Astrocyte of the cerebellum (primary cell): Measurements from ENCODE around the gene LYSMD2.
A peak's percentile ranks its signal among the peaks of the same experiment; 100 is the strongest.

Experiments
- DNase-seq: peaks from one replicate; pipeline ENCODE4 v3.0.0-alpha.2; 2011; ENCODE audit warnings: low read depth
- H3K4me3 ChIP-seq: 2 replicates; pipeline ENCODE4 v1.5.1; 2011; ENCODE audit warnings: mild to moderate bottlenecking, low read depth, low read length, moderate library complexity
- CTCF ChIP-seq: IDR thresholded peaks from 2 replicates; pipeline ENCODE4 v1.5.1; 2012; ENCODE audit warnings: low read length, low read depth, moderate library complexity, mild to moderate bottlenecking; ENCODE audit errors: missing control alignments
- in situ Hi-C: cut with HindIII; loops from 2 replicates; pipeline ENCODE4 v1.10.0; 2017; ENCODE audit warnings: low sequenced_read_pairs

LYSMD2 gene

GRCh38 chr15:51765751-51766150 is 28.3 kb upstream of the LYSMD2 start:
- no peak for TF ChIP-seq CTCF
- DNase-seq: no peak
- in situ Hi-C loops: loop anchor here (25.0 kb wide), 1 partner anchor 103 kb away; no protein-coding TSS in a partner anchor
- H3K4me3 ChIP-seq: no peak overlapping the region

GRCh38 chr15:51760805-51761204 is 23.4 kb upstream of the LYSMD2 start:
- in situ Hi-C loops: loop anchor here (25.0 kb wide), 1 partner anchor 99 kb away; no protein-coding TSS in a partner anchor
- H3K4me3 ChIP-seq: no peak overlapping the region
- no peak for TF ChIP-seq CTCF
- DNase-seq: no peak

- in situ Hi-C loops: loop anchor here (25.0 kb wide), 1 partner anchor 97 kb away; no protein-coding TSS in a partner anchor
- DNase-seq: peak; percentile 92
- H3K4me3 ChIP-seq: no peak overlapping the region
- TF ChIP-seq CTCF: peak; percentile 38
Observed at GRCh38 chr15:51759557-51760070, 22.2 kb upstream of the LYSMD2 start.

GRCh38 chr15:51758645-51759044 is 21.2 kb upstream of the LYSMD2 start:
- DNase-seq: no peak
- H3K4me3 ChIP-seq: no peak overlapping the region
- in situ Hi-C loops: loop anchor here (25.0 kb wide), 1 partner anchor 96 kb away; no protein-coding TSS in a partner anchor
- no peak for TF ChIP-seq CTCF

GRCh38 chr15:51757450-51757849 is 20.0 kb upstream of the LYSMD2 start:
- no peak for TF ChIP-seq CTCF
- in situ Hi-C loops: loop anchor here (25.0 kb wide), 1 partner anchor 95 kb away; no protein-coding TSS in a partner anchor
- DNase-seq: no peak
- H3K4me3 ChIP-seq: no peak overlapping the region

GRCh38 chr15:51756482-51756881 is 19.0 kb upstream of the LYSMD2 start:
- in situ Hi-C loops: loop anchor here (25.0 kb wide), 1 partner anchor 94 kb away; no protein-coding TSS in a partner anchor
- no peak for TF ChIP-seq CTCF
- H3K4me3 ChIP-seq: no peak overlapping the region
- DNase-seq: no peak

GRCh38 chr15:51755790-51756189 is 18.3 kb upstream of the LYSMD2 start:
- in situ Hi-C loops: loop anchor here (25.0 kb wide), 1 partner anchor 93 kb away; no protein-coding TSS in a partner anchor
- TF ChIP-seq CTCF: no peak
- H3K4me3 ChIP-seq: no peak overlapping the region
- no peak for DNase-seq
